ENCODE data around the gene SLC51A.

Gene SLC51A

DNA sequence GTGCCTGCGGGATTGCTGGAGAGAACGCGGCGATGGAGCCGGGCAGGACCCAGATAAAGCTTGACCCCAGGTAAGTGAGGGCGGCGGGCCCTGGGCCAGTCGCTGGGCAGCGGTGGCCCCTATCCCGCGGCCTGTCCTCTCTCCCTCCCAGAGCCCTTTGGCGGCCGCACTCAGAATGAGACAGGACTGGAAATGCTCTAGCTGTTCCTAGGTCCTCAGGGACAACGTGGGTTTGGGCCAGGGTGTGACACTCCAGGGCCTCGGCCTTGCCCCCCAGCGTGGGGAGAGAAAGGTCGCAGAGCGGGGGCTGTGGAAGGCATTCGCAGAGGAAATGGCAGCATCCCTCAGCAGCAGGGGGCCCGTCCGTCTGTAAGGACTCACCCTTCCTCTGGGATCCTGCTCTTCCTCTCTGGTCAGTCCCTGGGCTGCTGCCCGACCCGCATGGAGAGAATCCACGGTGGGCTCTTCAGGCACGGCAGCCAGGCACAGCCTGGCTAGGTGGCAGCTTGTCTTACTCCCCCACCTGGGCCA, 412 bp downstream of the SLC51A start:
- DNase-seq (ENCODE audit: low spot score): no peak

- no peak for DNase-seq (ENCODE audit: low spot score)
Measured at GRCh38 chr3:196217307-196218154, 1.2 kb downstream of the SLC51A start.

- no peak for DNase-seq (ENCODE audit: low spot score)
Measured at GRCh38 chr3:196218155-196218712, 1.9 kb downstream of the SLC51A start.

- peak; percentile 78 for DNase-seq (ENCODE audit: low spot score)
Measured at GRCh38 chr3:196219194-196219969, 3.0 kb downstream of the SLC51A start.

GRCh38 chr3:196219970-196220311, 3.6 kb downstream of the SLC51A start:
- no peak for DNase-seq (ENCODE audit: low spot score)

GRCh38 chr3:196220587-196220986, 4.3 kb downstream of the SLC51A start:
- no peak for DNase-seq (ENCODE audit: low spot score)

DNA sequence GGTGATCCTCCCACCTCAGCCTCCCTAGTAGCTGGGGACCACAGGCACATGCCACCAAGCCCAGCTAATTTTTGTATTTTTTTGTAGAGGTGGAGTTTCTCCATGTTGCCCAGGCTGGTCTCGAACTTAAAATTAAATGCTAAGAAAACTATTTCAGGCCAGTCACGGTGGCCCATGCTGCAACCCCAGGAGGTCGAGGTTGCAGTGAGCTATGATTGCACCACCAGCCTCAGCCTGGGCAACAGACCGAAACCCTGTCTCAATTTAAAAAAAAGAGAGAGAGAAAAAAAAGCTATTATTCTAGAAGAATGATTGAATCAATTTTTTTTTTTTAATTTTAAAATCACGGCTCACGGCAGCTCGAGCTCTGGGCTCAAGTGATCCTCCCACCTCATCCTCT, 4.7 kb downstream of the SLC51A start:
- DNase-seq (ENCODE audit: low spot score): no peak

GRCh38 chr3:196222876-196223595, 6.7 kb downstream of the SLC51A start:
- no peak for DNase-seq (ENCODE audit: low spot score)

DNA sequence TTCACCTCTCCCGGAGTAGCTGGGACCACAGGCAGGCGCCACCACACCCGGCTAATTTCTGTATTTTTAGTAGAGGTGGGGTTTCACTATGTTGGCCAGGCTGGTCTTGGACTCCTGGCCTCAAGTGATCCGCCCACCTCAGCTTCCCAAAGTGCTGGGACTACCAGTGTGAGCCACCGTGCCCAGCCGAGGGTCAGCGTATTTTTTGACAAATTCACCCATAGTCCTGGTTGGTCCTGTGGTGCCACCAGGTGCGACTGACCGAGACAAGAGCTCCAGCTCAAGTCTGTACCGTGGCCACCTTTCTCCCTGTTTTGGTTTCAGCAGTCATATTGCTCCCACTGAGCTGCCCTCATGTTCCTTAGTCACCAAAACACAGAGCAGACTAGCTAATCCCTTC, 8.8 kb downstream of the SLC51A start:
- no peak for DNase-seq (ENCODE audit: low spot score)

GRCh38 chr3:196225763-196226364, 9.5 kb downstream of the SLC51A start:
- no peak for DNase-seq (ENCODE audit: low spot score)

DNA sequence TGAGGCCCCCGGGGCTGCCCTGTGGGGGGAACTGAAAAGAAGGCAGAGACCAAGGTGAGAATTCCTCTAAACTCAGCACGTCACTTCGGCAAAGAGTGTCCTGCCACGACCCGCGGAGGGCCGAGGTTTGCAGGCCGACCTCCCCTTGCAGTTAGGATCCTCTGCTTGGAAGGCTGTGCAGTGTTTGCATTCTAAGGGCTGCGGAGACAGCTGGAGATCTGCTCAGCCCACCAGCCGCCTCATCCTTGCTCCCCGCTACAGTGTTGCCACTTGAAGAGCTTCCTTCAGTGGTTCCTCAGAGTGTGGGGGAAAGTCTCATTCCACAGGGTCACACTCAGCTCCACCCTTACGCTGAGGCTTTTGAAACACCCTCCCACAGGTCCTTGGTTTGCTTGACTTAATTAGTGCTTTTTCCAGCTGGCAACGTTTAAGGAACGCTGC, 10.8 kb downstream of the SLC51A start:
- DNase-seq (ENCODE audit: low spot score): no peak

DNA sequence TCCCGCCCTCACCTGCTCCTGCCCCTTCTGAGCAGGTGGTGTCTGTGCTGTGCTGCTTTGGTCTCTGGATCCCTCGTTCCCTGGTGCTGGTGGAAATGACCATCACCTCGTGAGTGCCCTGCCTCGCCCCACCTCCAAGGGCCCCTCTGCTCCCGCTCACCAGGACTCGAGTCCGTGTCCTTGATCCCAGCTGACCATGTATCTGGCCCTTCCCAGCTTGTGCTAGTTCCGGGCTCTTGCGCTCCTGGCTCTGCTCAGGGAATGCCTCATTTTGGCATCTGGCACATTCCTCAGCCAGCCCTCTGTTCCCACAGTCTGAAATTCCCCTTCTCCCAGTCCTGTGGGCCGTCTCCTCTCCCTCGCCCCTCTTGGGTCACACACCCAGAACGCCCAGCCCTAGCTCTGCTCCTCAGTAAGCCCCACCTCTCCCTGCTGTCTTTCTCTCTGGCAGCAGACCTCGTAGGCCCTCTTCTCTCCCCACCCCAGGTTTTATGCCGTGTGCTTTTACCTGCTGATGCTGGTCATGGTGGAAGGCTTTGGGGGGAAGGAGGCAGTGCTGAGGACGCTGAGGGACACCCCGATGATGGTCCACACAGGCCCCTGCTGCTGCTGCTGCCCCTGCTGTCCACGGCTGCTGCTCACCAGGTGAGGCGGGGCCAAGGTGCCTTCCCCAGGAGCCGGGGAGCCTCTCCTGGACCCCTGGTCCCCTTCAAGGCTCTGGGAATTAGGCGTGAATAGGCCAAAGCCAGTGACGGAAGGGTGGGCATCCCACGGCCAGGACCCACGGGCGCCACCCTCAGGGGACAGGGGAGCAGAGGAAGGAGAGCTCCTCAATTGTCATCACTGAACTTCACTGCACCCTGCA, 11.5 kb downstream of the SLC51A start:
- DNase-seq (ENCODE audit: low spot score): no peak

GRCh38 chr3:196232154-196232881, 16.0 kb downstream of the SLC51A start:
- DNase-seq (ENCODE audit: low spot score): no peak

DNA sequence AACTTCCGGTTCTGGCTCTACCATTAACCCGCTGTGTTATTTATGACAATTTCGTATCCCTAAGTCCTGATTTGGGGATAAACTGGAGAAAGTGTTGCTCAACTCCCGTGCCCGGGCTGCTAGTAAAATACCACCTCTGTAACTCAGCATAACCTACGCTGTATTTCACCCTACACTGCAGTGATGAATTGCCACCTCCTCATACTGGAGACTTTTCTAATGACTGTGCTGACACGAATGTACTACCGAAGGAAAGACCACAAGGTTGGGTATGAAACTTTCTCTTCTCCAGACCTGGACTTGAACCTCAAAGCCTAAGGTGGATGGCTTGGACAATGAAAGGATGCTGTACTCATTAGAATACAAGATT, 16.5 kb downstream of the SLC51A start:
- no peak for DNase-seq (ENCODE audit: low spot score)

- DNase-seq (ENCODE audit: low spot score): no peak
Measured at GRCh38 chr3:196235452-196236122, 19.3 kb downstream of the SLC51A start.

DNA sequence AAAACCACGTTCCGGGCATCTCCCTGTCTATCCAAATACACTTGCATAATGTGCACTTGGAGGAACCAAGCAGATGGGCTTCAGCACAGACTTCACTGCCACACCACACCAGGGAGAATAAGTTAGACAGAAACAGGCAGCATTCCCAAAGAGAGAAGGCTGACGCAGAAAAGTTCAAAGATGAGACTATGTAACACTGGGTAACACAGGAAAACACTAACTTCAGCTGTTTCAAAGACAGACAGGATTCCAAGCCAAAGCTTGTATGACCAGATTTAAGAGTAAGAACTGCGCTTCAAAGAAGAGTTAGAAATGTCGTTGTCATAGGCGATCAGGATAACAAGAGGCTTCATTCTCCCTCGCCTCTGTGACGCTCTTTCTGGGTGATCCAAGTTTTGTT, 19.9 kb downstream of the SLC51A start:
- no peak for DNase-seq (ENCODE audit: low spot score)

- no peak for DNase-seq (ENCODE audit: low spot score)
Measured at GRCh38 chr3:196237203-196237602, 20.9 kb downstream of the SLC51A start.

DNA sequence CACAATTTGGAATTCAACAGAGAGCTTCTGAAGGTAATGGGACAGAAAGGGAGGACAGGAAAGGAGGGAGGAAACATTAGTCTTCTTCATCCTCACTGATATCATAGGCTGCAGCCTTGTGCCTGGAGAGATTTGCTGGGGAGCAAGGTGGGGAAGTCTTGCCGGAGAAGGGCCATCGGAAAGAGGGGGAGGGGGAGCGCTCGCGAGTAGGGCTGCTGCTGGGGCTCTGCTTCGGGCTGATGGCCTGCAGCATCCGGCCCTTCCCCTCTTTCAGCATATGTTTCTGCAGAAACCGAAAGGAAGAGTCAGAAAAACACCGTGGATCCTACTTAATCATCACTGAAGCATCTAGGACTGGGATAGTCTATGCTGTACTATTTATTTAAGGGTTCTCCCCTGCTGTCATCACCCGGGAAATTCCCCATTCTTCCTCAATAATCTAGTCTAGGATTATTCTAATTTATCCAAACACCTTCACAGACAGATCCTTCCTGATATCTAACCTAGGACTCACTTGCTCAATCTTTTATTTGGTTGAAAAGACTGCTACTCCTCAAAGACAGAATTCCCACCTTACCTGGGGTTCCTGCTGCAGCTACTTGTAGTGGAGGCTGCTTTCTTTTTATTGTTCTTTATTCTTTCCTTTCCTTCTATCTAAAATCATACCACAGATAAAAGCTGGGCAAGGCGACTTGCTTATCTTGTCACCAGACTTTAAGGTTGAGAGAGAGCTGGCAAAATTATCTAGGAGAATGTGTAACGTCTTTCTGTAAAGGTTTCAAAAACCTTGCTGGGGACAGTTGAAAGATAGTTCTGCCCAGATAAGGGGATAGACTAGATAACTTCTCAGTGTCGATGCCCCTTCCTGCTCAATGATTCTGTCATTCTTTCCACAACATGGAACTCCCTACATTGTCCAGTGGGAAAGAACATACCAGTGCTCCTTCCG, 22.6 kb downstream of the SLC51A start:
- DNase-seq (ENCODE audit: low spot score): no peak

All from left forelimb (tissue), 1 donor.